Testis (tissue), 3 donors: ENCODE results near the gene SMAD3. TPM values are rescaled to one million over a fixed set of nuclear protein-coding genes. Genes with fewer than 3 reads are reported as not detected.

ENCODE experiments used
- DNase-seq: peaks from one replicate; pipeline ENCODE4 v3.0.0-alpha.2; 2019
- H3K27ac ChIP-seq, 2 donors: fragments of 200-600 bp; sonication (generic); one replicate each; pipeline ENCODE4 v1.5.1; 2019
- H3K27me3 ChIP-seq: fragments of 200-600 bp; sonication (generic); one replicate; pipeline ENCODE4 v1.5.1; 2019
- H3K36me3 ChIP-seq: fragments of 200-600 bp; sonication (generic); one replicate; pipeline ENCODE4 v1.5.1; 2017; ENCODE audit warnings: low read depth; ENCODE audit errors: missing control alignments
- H3K4me1 ChIP-seq: fragments of 200-600 bp; sonication (generic); one replicate; pipeline ENCODE4 v1.5.1; 2019
- H3K4me3 ChIP-seq, 2 donors: fragments of 200-600 bp; sonication (generic); one replicate each; pipeline ENCODE4 v1.5.1; 2017 to 2019
- H3K9me3 ChIP-seq: fragments of 200-600 bp; sonication (generic); one replicate; pipeline ENCODE4 v1.5.1; 2017
- CTCF ChIP-seq, 3 experiments: fragments of 450-650 bp in 2 of 3; fragments of 200-600 bp in 1 of 3; sonication (generic) in 1 of 3; IDR thresholded peaks; one replicate each; pipeline ENCODE4 v1.5.1; 2016 to 2019; ENCODE audit warnings: antibody characterized with exemption in 3 of 3, mild to moderate bottlenecking in 2 of 3, moderate library complexity in 1 of 3
- POLR2A ChIP-seq: fragments of 450-650 bp; IDR thresholded peaks from one replicate; pipeline ENCODE4 v1.6.1; 2017; ENCODE audit warnings: antibody characterized with exemption, mild to moderate bottlenecking, moderate library complexity
- WGBS, 2 donors: methylation state at CpG; one replicate each; pipeline ENCODE4 v1.1.5; 2018; 5-methylcytosine and 5-hydroxymethylcytosine counted together
- intact Hi-C: fragments of 100-400 bp; cut with DNase I; formaldehyde crosslinking; loops from one replicate; pipeline ENCODE4 v1.15.1; 2023; ENCODE audit warnings: low total_unique reads
- polyA plus RNA-seq: library from polyadenylated mRNA; stranded (reverse); fragments of 350-450 nt; fragmentation: Illumina TruSeq; extraction: RNeasy Lipid Tissue Mini Kit (QIAGEN cat#74804); gene quantifications from one replicate; pipeline ENCODE4 v1.2.3, GENCODE V29; 2014; ENCODE audit warnings: low read depth, low replicate concordance; ENCODE audit not compliant: insufficient read depth
- total RNA-seq, 2 donors: library from RNA; depleted of rRNA; stranded (reverse); fragments of >200 nt; gene quantifications; one replicate each; pipeline ENCODE4 v1.2.3, GENCODE V29; 2016

Gene SMAD3
- total and polyA plus RNA-seq, 3 donors from 2014 or later: 11.4 to 31.6 (median 18.7) TPM

DNA sequence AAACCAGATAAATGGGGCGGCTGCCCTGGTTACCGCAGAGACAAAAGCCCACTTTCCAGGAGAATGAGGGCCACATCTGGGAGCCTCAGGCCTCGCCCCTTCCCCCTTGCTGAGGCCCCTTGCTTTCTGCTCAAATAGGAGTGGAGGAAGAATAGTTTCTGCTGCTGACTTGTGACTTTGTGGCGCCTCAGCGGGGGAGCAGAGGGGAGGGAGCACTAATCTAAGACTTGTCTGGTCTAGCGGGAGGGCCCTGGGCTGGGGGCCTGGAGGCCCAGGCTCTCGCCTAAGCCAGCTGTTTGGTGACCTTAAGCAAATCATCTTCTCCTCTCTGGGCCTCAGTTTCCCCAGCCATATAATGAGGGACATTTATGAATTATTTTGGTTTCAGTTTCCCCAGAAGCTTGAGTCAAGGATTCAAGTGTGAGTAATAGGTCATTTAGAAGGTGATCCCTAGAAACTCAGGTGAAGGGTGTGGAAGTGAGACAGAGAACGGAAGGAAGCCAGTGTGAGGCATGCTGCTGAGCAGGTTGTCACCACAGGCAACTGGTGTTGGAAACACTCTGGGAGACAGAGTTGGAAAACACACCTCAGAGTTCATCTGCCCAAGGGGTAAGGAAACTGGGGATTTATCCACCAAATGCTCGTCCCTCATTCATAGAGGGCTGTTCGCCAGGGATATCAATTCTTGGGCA, 25.9 kb upstream of the SMAD3 start:
- intact Hi-C loops: no loop called here
- no peaks in the 10 kb centered on the region for H3K36me3 ChIP-seq
- DNase-seq: no peak
- no peaks in the 10 kb centered on the region for H3K9me3 ChIP-seq
- no peaks in the 10 kb centered on the region for H3K27me3 ChIP-seq
- H3K27ac ChIP-seq: no peak overlapping the region
- WGBS, 2 donors: 85 to 95% methylated on average over 10 of the region's 10 CpGs
- H3K4me1 ChIP-seq: peaks cover 4% of the 10 kb centered on the region
- TF ChIP-seq CTCF (IDR thresholded peaks at IDR 0.05) (no peak), POLR2A (no peak)
- H3K4me3 ChIP-seq: no peak overlapping the region

- no peak overlapping the region for H3K27ac ChIP-seq
- H3K27me3 ChIP-seq: no peaks in the 10 kb centered on the region
- no peaks in the 10 kb centered on the region for H3K36me3 ChIP-seq
- peaks cover 4% of the 10 kb centered on the region for H3K4me1 ChIP-seq
- WGBS, 2 donors: 74 to 83% methylated on average over 2 of the region's 2 CpGs
- TF ChIP-seq POLR2A (no peak), CTCF (IDR thresholded peaks at IDR 0.05) (no peak)
- H3K4me3 ChIP-seq: no peak overlapping the region
- no peak for DNase-seq
- no peaks in the 10 kb centered on the region for H3K9me3 ChIP-seq
- intact Hi-C loops: no loop called here
Measured at GRCh38 chr15:67040277-67040676, 25.1 kb upstream of the SMAD3 start.

DNA sequence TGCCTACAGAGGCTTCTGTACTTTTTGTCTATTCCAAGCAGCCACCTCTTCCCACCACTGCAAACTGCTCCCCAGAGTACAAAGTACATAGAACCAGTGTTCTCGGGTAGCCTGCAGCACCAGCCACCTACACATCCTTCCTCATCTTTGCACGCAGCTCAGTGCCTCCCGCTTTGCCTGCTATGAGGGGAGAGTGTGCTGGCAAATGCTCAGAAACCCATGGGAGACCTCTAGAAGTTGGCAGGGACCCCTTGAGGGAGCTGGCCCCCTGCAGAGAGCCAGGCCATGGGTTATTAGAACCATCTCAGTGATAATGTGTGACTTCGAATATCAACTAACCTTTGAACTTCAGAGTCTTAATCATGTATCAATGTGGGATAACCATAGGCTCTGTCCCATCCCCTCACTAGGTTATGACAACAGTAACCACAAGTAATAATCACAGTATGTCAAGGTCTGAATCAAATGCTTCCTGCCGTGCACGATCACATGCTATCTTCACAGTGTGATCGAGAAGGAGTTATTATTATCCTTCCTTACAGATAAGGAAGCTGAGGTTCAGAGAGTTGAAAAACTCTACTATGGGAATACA, 22.8 kb upstream of the SMAD3 start:
- Histone ChIP-seq H3K27me3 (no peaks in the 10 kb centered on the region), H3K9me3 (no peaks in the 10 kb centered on the region), H3K4me3 (no peak overlapping the region), H3K4me1 (peaks cover 4% of the 10 kb centered on the region), H3K36me3 (no peaks in the 10 kb centered on the region), H3K27ac (no peak overlapping the region)
- intact Hi-C loops: no loop called here
- no peak for TF ChIP-seq CTCF (IDR thresholded peaks at IDR 0.05)
- no peak for TF ChIP-seq POLR2A
- 71 to 73% methylated on average over 6 to 7 of the region's 7 CpGs for WGBS, 2 donors
- DNase-seq: no peak

- Histone ChIP-seq H3K27ac (no peak overlapping the region), H3K4me1 (peaks cover 4% of the 10 kb centered on the region), H3K9me3 (no peaks in the 10 kb centered on the region), H3K27me3 (no peaks in the 10 kb centered on the region), H3K4me3 (no peak overlapping the region), H3K36me3 (no peaks in the 10 kb centered on the region)
- no peak for TF ChIP-seq CTCF (IDR thresholded peaks at IDR 0.05)
- no peak for TF ChIP-seq POLR2A
- 70 to 78% methylated on average over 13 of the region's 13 CpGs for WGBS, 2 donors
- intact Hi-C loops: no loop called here
- DNase-seq: no peak
Measured at GRCh38 chr15:67043939-67044771, 21.2 kb upstream of the SMAD3 start.
